GM12878 (cell line): Measurements from ENCODE around the gene MKNK1.

ENCODE experiments used
- BMI1 ChIP-seq: fragments of 450-650 bp; IDR thresholded peaks from 2 replicates; pipeline ENCODE4 v1.6.1; 2016; ENCODE audit warnings: mild to moderate bottlenecking, moderate library complexity, borderline replicate concordance
- CHD2 ChIP-seq: IDR thresholded peaks from 2 replicates; pipeline ENCODE4 v1.6.1; 2011; ENCODE audit warnings: low read depth, low read length, improper control_type of control experiment, borderline replicate concordance
- CREB1 ChIP-seq: IDR thresholded peaks from 2 replicates; pipeline ENCODE4 v1.6.1; 2012; ENCODE audit warnings: low read depth, mild to moderate bottlenecking, inconsistent platforms
- JUND ChIP-seq: IDR thresholded peaks from 2 replicates; pipeline ENCODE4 v1.6.1; 2012; ENCODE audit warnings: low read depth, mild to moderate bottlenecking, low read length, improper control_type of control experiment, moderate library complexity
- PML ChIP-seq: IDR thresholded peaks from 2 replicates; pipeline ENCODE4 v1.6.1; 2012; ENCODE audit warnings: low read length, inconsistent platforms
- POLR2A ChIP-seq: IDR thresholded peaks from 2 replicates; pipeline ENCODE4 v1.6.1; 2011; ENCODE audit warnings: low read depth, mild to moderate bottlenecking, low read length
- POLR2AphosphoS5 ChIP-seq: IDR thresholded peaks from 2 replicates; pipeline ENCODE4 v1.6.1; 2011; ENCODE audit warnings: mild to moderate bottlenecking, low read length, inconsistent platforms
- RAD21 ChIP-seq: IDR thresholded peaks from 2 replicates; pipeline ENCODE4 v1.6.1; 2011; ENCODE audit warnings: mild to moderate bottlenecking, low read depth, low read length, moderate library complexity; ENCODE audit not compliant: insufficient read depth
- RBBP5 ChIP-seq: fragments of 200-600 bp; sonication (generic); conservative IDR thresholded peaks from 2 replicates; pipeline ENCODE4 v1.6.1; 2016
- SMAD5 ChIP-seq: IDR thresholded peaks from 2 replicates; pipeline ENCODE4 v1.6.1; 2016; ENCODE audit warnings: antibody characterized with exemption, low read depth
- SPI1 ChIP-seq: IDR thresholded peaks from 2 replicates; pipeline ENCODE4 v1.6.1; 2011; ENCODE audit warnings: low read depth, mild to moderate bottlenecking, low read length, moderate library complexity, borderline replicate concordance; ENCODE audit not compliant: insufficient read depth
- YY1 ChIP-seq: IDR thresholded peaks from 2 replicates; pipeline ENCODE4 v1.6.1; 2011; ENCODE audit warnings: low read depth, mild to moderate bottlenecking, low read length
- TF ChIP-seq, protein P1 (sequence below): fragments of 450-650 bp; IDR thresholded peaks from 2 replicates; pipeline ENCODE4 v1.6.1; 2017; ENCODE audit warnings: mild to moderate bottlenecking
- TF ChIP-seq, protein P2 (sequence below), 3 experiments: IDR thresholded peaks in 2 of 3; conservative IDR thresholded peaks in 1 of 3; 2 replicates each; pipeline ENCODE4 v1.5.1; 2011; ENCODE audit warnings: low read depth in 3 of 3, low read length in 3 of 3, mild to moderate bottlenecking in 3 of 3, control low read depth in 2 of 3, moderate library complexity in 2 of 3, inconsistent platforms in 1 of 3, mixed read lengths in 1 of 3; ENCODE audit not compliant: control insufficient read depth in 2 of 3, insufficient read depth in 1 of 3; ENCODE audit errors: extremely low read depth in 1 of 3

DNA sequence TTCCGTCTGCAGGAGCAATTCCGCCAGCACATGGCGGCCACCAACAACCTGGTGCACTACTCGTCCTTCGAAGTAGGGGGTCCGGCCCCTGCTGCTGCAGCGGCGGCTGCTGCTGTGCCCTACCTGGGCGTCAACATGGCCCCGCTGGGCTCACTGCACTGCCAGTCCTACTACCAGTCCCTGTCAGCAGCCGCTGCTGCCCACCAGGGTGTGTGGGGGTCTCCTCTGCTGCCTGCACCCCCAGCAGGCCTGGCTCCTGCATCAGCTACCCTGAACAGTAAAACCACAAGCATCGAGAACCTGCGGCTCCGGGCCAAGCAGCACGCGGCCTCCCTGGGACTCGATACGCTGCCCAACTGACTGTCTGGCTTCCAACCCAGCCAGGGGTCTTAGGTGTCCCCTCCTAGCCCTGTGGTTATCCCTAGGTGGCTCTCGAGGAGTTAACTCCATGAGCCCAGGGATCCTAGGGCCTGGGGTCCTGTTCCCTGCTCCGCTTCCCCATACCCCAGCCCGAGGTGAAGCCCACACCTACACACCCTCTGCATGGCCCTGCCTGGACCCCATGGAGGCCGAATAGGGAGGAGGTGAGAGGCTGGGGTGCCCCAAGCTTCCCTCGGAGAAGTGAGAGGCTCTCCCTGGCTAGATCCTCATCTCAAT lies 91.8 kb downstream of the MKNK1 start:
- no peak for TF ChIP-seq PML
- no peak for TF ChIP-seq CREB1
- no peak for TF ChIP-seq POLR2AphosphoS5
- no peak for TF ChIP-seq CHD2
- TF ChIP-seq, protein P1, sequence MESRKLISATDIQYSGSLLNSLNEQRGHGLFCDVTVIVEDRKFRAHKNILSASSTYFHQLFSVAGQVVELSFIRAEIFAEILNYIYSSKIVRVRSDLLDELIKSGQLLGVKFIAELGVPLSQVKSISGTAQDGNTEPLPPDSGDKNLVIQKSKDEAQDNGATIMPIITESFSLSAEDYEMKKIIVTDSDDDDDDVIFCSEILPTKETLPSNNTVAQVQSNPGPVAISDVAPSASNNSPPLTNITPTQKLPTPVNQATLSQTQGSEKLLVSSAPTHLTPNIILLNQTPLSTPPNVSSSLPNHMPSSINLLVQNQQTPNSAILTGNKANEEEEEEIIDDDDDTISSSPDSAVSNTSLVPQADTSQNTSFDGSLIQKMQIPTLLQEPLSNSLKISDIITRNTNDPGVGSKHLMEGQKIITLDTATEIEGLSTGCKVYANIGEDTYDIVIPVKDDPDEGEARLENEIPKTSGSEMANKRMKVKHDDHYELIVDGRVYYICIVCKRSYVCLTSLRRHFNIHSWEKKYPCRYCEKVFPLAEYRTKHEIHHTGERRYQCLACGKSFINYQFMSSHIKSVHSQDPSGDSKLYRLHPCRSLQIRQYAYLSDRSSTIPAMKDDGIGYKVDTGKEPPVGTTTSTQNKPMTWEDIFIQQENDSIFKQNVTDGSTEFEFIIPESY: no peak
- TF ChIP-seq SMAD5: no peak
- TF ChIP-seq RBBP5: no peak
- no peak for TF ChIP-seq RAD21
- no peak for TF ChIP-seq POLR2A
- no peak for TF ChIP-seq BMI1
- TF ChIP-seq YY1: no peak
- TF ChIP-seq, protein P2, sequence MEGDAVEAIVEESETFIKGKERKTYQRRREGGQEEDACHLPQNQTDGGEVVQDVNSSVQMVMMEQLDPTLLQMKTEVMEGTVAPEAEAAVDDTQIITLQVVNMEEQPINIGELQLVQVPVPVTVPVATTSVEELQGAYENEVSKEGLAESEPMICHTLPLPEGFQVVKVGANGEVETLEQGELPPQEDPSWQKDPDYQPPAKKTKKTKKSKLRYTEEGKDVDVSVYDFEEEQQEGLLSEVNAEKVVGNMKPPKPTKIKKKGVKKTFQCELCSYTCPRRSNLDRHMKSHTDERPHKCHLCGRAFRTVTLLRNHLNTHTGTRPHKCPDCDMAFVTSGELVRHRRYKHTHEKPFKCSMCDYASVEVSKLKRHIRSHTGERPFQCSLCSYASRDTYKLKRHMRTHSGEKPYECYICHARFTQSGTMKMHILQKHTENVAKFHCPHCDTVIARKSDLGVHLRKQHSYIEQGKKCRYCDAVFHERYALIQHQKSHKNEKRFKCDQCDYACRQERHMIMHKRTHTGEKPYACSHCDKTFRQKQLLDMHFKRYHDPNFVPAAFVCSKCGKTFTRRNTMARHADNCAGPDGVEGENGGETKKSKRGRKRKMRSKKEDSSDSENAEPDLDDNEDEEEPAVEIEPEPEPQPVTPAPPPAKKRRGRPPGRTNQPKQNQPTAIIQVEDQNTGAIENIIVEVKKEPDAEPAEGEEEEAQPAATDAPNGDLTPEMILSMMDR (IDR thresholded peaks at IDR 0.05 in 2 of 3, conservative IDR thresholded peaks at IDR 0.05 in 1 of 3; ENCODE audit: control insufficient read depth in 2 of 3, extremely low read depth in 1 of 3, insufficient read depth in 1 of 3, low read depth in 3 of 3, low read length in 3 of 3): no peak
- TF ChIP-seq JUND: no peak
- no peak for TF ChIP-seq SPI1
